Astrocyte of the cerebellum (primary cell): ENCODE measurements around the gene ALS2CL.

Experiments
- DNase-seq: peaks from one replicate; pipeline ENCODE4 v3.0.0-alpha.2; 2011; ENCODE audit warnings: low read depth
- H3K4me3 ChIP-seq: 2 replicates; pipeline ENCODE4 v1.5.1; 2011; ENCODE audit warnings: mild to moderate bottlenecking, low read depth, low read length, moderate library complexity
- in situ Hi-C: cut with HindIII; loops from 2 replicates; pipeline ENCODE4 v1.10.0; 2017; ENCODE audit warnings: low sequenced_read_pairs
- TF ChIP-seq, protein P1 (sequence below): IDR thresholded peaks from 2 replicates; pipeline ENCODE4 v1.5.1; 2012; ENCODE audit warnings: low read length, low read depth, moderate library complexity, mild to moderate bottlenecking; ENCODE audit errors: missing control alignments

ALS2CL gene

DNA sequence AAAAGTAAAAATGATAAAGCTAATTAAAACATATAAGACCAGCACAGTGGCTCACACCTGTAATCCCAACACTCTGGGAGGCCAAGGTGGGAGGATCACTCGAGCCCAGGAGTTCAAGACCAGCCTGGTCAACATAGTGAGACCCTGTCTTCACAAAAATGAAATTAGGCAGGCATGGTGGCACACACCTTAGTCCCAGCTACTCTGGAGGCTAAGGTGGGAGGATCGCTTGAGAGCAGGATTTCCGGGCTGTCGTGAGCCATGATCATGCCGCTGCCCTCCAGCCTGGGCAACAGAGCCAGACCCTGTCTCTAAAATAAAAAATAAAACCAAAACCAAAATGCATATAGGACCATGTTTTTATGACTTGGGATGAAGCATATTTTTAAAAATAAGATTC, 29.0 kb upstream of the ALS2CL start:
- in situ Hi-C loops, result no loop called here
- H3K4me3 ChIP-seq, result no peak overlapping the region
- no peak for DNase-seq
- TF ChIP-seq, protein P1, sequence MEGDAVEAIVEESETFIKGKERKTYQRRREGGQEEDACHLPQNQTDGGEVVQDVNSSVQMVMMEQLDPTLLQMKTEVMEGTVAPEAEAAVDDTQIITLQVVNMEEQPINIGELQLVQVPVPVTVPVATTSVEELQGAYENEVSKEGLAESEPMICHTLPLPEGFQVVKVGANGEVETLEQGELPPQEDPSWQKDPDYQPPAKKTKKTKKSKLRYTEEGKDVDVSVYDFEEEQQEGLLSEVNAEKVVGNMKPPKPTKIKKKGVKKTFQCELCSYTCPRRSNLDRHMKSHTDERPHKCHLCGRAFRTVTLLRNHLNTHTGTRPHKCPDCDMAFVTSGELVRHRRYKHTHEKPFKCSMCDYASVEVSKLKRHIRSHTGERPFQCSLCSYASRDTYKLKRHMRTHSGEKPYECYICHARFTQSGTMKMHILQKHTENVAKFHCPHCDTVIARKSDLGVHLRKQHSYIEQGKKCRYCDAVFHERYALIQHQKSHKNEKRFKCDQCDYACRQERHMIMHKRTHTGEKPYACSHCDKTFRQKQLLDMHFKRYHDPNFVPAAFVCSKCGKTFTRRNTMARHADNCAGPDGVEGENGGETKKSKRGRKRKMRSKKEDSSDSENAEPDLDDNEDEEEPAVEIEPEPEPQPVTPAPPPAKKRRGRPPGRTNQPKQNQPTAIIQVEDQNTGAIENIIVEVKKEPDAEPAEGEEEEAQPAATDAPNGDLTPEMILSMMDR, result no peak

DNA sequence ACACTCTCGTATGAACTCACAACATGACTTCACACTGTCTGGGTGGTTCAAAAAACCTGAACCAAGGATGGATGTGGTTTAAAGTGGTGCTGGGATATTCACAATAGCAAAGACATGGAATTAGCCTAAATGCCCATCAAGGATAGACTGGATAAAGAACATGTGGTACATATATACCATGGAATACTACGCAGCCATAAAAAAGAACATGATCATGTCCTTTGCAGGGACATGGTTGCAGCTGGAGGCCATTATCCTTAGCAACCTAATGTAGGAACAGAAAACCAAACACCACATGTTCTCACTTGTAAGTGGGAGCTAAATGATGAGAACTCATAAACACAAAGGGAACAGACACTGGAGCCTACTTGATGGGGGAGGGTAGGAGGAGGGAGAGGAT, 27.5 kb upstream of the ALS2CL start:
- H3K4me3 ChIP-seq, result no peak overlapping the region
- TF ChIP-seq, protein P1, result no peak
- DNase-seq, result no peak
- in situ Hi-C loops, result no loop called here

- in situ Hi-C loops, result no loop called here
- no peak for DNase-seq
- H3K4me3 ChIP-seq, result no peak overlapping the region
- TF ChIP-seq, protein P1, result no peak
These were observed 26.3 kb upstream of the ALS2CL start for GRCh38 chr3:46719735-46720271.

DNA sequence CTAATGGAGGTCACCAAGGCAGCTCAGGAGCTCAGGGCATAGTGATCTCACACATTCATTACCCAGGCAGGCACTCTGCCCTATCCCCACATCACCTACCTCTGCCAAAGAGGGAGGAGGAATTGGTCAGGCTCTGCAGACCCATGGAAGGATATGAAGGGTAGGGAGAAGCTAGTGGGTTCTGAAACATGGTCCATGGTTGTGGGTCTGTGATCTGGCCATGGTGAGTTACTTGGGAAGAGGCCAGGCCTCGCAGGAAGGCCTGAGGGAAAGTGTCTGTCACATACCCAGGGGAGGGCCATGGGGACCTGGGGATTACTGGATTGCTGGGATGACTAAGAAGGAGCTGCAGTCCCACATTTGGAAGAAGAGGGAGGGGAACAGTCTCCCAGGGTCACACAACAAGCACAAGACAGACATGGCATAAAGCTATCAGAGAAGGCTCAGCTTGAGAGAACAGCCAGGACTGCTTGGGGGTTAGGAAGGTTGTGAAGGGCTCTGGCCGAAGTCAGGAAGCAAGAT, 25.6 kb upstream of the ALS2CL start:
- TF ChIP-seq, protein P1, result no peak
- in situ Hi-C loops, result no loop called here
- no peak overlapping the region for H3K4me3 ChIP-seq
- DNase-seq, result no peak

DNA sequence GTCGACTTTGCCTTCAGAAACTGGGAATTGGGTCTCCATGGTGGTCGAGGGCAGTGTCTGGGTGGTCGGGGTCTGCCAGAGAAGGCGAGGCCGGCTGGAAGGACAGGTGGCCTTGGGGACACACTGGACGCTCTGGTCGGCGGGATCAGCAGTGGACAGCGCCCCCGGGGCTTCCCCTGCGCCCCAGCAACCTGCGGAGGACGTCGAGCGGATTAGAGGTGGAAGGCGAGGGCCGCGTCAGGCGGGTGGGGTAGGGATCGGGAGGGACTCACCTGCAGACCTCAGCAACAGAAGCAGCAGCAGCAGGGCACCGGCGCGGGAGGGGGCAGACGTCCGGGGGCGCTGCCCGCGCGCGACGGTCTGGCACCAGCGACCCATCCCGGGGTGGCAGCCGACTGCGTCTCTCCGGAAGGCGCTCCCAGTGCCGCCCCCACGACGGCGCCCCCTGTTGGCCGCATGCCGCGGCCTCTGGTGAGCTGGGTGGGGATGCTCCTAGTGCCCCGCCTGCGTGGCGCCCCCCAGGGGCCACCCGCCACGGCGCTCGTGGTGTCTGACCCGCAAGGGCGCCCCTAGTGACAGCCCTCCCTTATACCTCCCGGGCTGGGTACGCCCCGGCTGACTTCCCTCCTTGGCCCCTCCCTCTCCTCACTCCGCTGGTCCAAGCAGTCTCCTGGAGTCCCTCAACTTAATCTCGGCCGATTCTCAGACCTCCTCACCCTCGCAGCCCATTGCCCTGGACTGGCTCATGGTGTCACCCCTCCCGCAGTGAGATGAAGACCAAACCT, 24.2 kb upstream of the ALS2CL start, which contains the start of gene PRSS50:
TSS of gene PRSS50 (minus strand) at position 423 of the 785 bp plus-strand sequence. CDS start at position 378, 45 bp downstream.
- no peak for DNase-seq
- TF ChIP-seq, protein P1, result peak; percentile 25
- no peak within 1 kb of the TSS for H3K4me3 ChIP-seq
- in situ Hi-C loops, result no loop called here

- no peak overlapping the region for H3K4me3 ChIP-seq
- DNase-seq, result no peak
- TF ChIP-seq, protein P1, result no peak
- in situ Hi-C loops, result no loop called here
These were observed 23.3 kb upstream of the ALS2CL start for GRCh38 chr3:46716461-46717441.
